PC-3 (cell line): ENCODE measurements around the gene ATXN7L1. TPM values are rescaled to one million over a fixed set of nuclear protein-coding genes. Genes with fewer than 3 reads are reported as not detected.
A peak's percentile ranks its signal among the peaks of the same experiment; 100 is the strongest.

Source experiments
- ATAC-seq: fragments of 200-7000 bp; cut with Tn5 transposase; 2 replicates; pipeline ENCODE4 v1.9.1; 2020; ENCODE audit warnings: mild to moderate bottlenecking, moderate library complexity
- BruUV-seq: library from RNA; stranded (reverse); fragments of 400-500 nt; replicated peaks from 2 replicates; lab custom pipeline; 2021; lab: Mats Ljungman, UMichigan
- CTCF ChIA-PET: fragments of 300-600 bp; sonication (Branson Sonifier 250); formaldehyde crosslinking; loops from one replicate; lab custom pipeline; 2022; ENCODE audit warnings: antibody characterized with exemption; lab: Charles Lee
- POLR2A ChIA-PET: fragments of 300-600 bp; sonication (Branson Sonifier 250); formaldehyde crosslinking; loops from one replicate; lab custom pipeline; 2022; ENCODE audit warnings: antibody characterized with exemption; ENCODE audit not compliant: unreplicated experiment; lab: Charles Lee
- DNase-seq: peaks from one replicate; pipeline ENCODE4 v3.0.0-alpha.2; 2015
- H2AFZ ChIP-seq: fragments of 300-600 bp; sonication (generic); 2 replicates; pipeline ENCODE4 v1.6.0; 2016; ENCODE audit warnings: antibody characterized with exemption, low read length
- H3F3A ChIP-seq: fragments of 300-600 bp; sonication (generic); one replicate; pipeline ENCODE4 v1.6.0; 2017; ENCODE audit warnings: antibody characterized with exemption, low read length, control low read depth, mild to moderate bottlenecking; ENCODE audit not compliant: unreplicated experiment
- H3K27ac ChIP-seq: fragments of 300-600 bp; sonication (generic); 2 replicates; pipeline ENCODE4 v1.5.1; 2016; ENCODE audit warnings: mild to moderate bottlenecking, low read length
- H3K27me3 ChIP-seq: fragments of 300-600 bp; sonication (generic); 2 replicates; pipeline ENCODE4 v1.6.1; 2016; ENCODE audit warnings: low read length, mixed read lengths
- H3K36me3 ChIP-seq: fragments of 300-600 bp; sonication (generic); 2 replicates; pipeline ENCODE4 v1.6.1; 2016; ENCODE audit warnings: low read depth, mixed run types, low read length, mixed read lengths
- H3K4me1 ChIP-seq: fragments of 300-600 bp; sonication (generic); 2 replicates; pipeline ENCODE4 v1.5.1; 2016; ENCODE audit warnings: low read length; ENCODE audit not compliant: insufficient read depth
- H3K4me2 ChIP-seq: fragments of 300-600 bp; sonication (generic); 2 replicates; pipeline ENCODE4 v1.6.0; 2016; ENCODE audit warnings: low read length
- H3K4me3 ChIP-seq: fragments of 300-600 bp; sonication (generic); 2 replicates; pipeline ENCODE4 v1.5.1; 2016; ENCODE audit warnings: mild to moderate bottlenecking, low read length, mixed read lengths
- H3K79me2 ChIP-seq: fragments of 300-600 bp; sonication (generic); 2 replicates; pipeline ENCODE4 v1.6.1; 2017; ENCODE audit warnings: low read length, mixed read lengths
- H3K9ac ChIP-seq: fragments of 300-600 bp; sonication (generic); 2 replicates; pipeline ENCODE4 v1.6.0; 2016; ENCODE audit warnings: mild to moderate bottlenecking, low read length
- H3K9me2 ChIP-seq: fragments of 300-600 bp; sonication (generic); replicated peaks from 2 replicates; pipeline ENCODE4 v1.6.1; 2016; ENCODE audit warnings: mixed run types, low read length, mixed read lengths
- H3K9me3 ChIP-seq: fragments of 300-600 bp; sonication (generic); 2 replicates; pipeline ENCODE4 v1.6.1; 2016; ENCODE audit warnings: low read length, mixed read lengths
- H4K20me1 ChIP-seq: fragments of 300-600 bp; sonication (generic); 2 replicates; pipeline ENCODE4 v1.6.1; 2016; ENCODE audit warnings: low read length, mixed read lengths
- EZH2 ChIP-seq: fragments of 300-600 bp; sonication (generic); IDR thresholded peaks from one replicate; pipeline ENCODE4 v1.6.1; 2017; ENCODE audit warnings: antibody characterized with exemption, mild to moderate bottlenecking, low read length; ENCODE audit not compliant: unreplicated experiment
- EZH2phosphoT487 ChIP-seq: fragments of 300-600 bp; sonication (generic); IDR thresholded peaks from 2 replicates; pipeline ENCODE4 v1.6.1; 2018; ENCODE audit warnings: mild to moderate bottlenecking, antibody characterized with exemption, low read length, borderline replicate concordance
- intact Hi-C: fragments of 100-400 bp; cut with micrococcal nuclease; formaldehyde crosslinking; loops from 2 replicates; pipeline ENCODE4 v1.9.0; 2023
- total RNA-seq: library from RNA; depleted of rRNA; stranded (reverse); fragments of >200 nt; gene quantifications from 2 replicates; pipeline ENCODE4 v1.2.3, GENCODE V29; 2014
- TF ChIP-seq, protein P1 (sequence below): fragments of 300-600 bp; sonication (generic); conservative IDR thresholded peaks from 2 replicates; pipeline ENCODE4 v1.5.1; 2017; ENCODE audit warnings: antibody characterized with exemption, low read depth, mild to moderate bottlenecking, low read length

ATXN7L1 gene
- total RNA-seq, 1 experiment from 2014 or later, result 16.0 TPM

GRCh38 chr7:105907129-105907846 is 30.9 kb upstream of the ATXN7L1 start:
- no TSS peak for BruUV-seq
- CTCF ChIA-PET, result no interaction called here

DNA sequence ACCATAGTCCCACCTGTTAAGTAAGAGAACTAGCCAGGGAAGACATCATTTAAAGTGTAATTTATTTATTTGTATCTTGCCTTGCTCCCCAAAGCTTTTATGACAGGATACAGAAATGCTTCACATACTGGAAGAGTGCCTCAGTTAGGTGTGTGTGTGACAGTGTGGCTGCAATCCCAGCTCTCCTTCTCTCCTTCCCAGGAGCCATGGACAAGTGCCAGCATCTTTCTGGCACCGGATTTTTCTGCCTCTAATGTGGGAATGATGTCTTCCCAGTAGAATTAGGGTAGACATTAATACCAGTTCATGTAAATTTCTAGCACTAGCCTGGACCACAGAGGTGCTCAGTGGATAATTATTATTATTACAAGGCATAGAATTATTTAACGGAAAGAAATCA is 30.3 kb upstream of the ATXN7L1 start:
- CTCF ChIA-PET, result no interaction called here
- H2AFZ ChIP-seq, result no peak overlapping the region
- TF ChIP-seq EZH2phosphoT487 (no peak), EZH2 (no peak)
- TF ChIP-seq, protein P1, sequence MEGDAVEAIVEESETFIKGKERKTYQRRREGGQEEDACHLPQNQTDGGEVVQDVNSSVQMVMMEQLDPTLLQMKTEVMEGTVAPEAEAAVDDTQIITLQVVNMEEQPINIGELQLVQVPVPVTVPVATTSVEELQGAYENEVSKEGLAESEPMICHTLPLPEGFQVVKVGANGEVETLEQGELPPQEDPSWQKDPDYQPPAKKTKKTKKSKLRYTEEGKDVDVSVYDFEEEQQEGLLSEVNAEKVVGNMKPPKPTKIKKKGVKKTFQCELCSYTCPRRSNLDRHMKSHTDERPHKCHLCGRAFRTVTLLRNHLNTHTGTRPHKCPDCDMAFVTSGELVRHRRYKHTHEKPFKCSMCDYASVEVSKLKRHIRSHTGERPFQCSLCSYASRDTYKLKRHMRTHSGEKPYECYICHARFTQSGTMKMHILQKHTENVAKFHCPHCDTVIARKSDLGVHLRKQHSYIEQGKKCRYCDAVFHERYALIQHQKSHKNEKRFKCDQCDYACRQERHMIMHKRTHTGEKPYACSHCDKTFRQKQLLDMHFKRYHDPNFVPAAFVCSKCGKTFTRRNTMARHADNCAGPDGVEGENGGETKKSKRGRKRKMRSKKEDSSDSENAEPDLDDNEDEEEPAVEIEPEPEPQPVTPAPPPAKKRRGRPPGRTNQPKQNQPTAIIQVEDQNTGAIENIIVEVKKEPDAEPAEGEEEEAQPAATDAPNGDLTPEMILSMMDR, result no peak
- H3K79me2 ChIP-seq, result no peaks in the 10 kb centered on the region
- no peaks in the 10 kb centered on the region for H3K27me3 ChIP-seq
- H3K4me2 ChIP-seq, result no peak overlapping the region
- no peaks in the 10 kb centered on the region for H3K36me3 ChIP-seq
- ATAC-seq (peak; percentile 37; the same call in 1 of the 2 replicates), DNase-seq (no peak)
- H3K9me3 ChIP-seq, result no peaks in the 10 kb centered on the region
- POLR2A ChIA-PET, result interaction anchor here (0.6 kb wide), 1 partner anchor 10 kb away, joined by 10 read pairs; no protein-coding TSS in a partner anchor
- no peaks in the 10 kb centered on the region for H4K20me1 ChIP-seq
- no peak overlapping the region for H3K9ac ChIP-seq
- no peaks in the 10 kb centered on the region for H3F3A ChIP-seq
- H3K27ac ChIP-seq, result no peak overlapping the region
- no TSS peak for BruUV-seq
- H3K4me1 ChIP-seq, result no peaks in the 10 kb centered on the region
- H3K4me3 ChIP-seq, result no peak overlapping the region
- H3K9me2 ChIP-seq, result no peaks in the 10 kb centered on the region
- intact Hi-C loops, result no loop called here

More at GRCh38 chr7:105907129-105907846, 30.9 kb upstream of the ATXN7L1 start:
- DNase-seq (no peak), ATAC-seq (no peak)
- H3K9me2 ChIP-seq, result no peaks in the 10 kb centered on the region
- no peaks in the 10 kb centered on the region for H3F3A ChIP-seq
- no peak overlapping the region for H3K4me3 ChIP-seq
- no peak overlapping the region for H3K9ac ChIP-seq
- no peaks in the 10 kb centered on the region for H3K36me3 ChIP-seq
- POLR2A ChIA-PET, result interaction anchor here (0.6 kb wide), 1 partner anchor 11 kb away, joined by 10 read pairs; no protein-coding TSS in a partner anchor
- H3K9me3 ChIP-seq, result no peaks in the 10 kb centered on the region
- H3K79me2 ChIP-seq, result no peaks in the 10 kb centered on the region
- no peaks in the 10 kb centered on the region for H3K27me3 ChIP-seq
- H3K4me1 ChIP-seq, result no peaks in the 10 kb centered on the region
- H3K27ac ChIP-seq, result no peak overlapping the region
- H4K20me1 ChIP-seq, result no peaks in the 10 kb centered on the region
- no peak overlapping the region for H3K4me2 ChIP-seq
- H2AFZ ChIP-seq, result no peak overlapping the region
- intact Hi-C loops, result no loop called here
- TF ChIP-seq, protein P1, result no peak
- TF ChIP-seq EZH2, result no peak
- TF ChIP-seq EZH2phosphoT487, result no peak
